ENCODE measurements around the gene RAB34. TPM values are rescaled to one million over a fixed set of nuclear protein-coding genes. Genes with fewer than 3 reads are reported as not detected.

The RAB34 gene
- total and polyA plus RNA-seq, 4 donors, result 107 to 303 (median 124) TPM

GRCh38 chr17:28718333-28719020 lies 809 bp upstream of the RAB34 start:
- WGBS, 2 donors, result 13 to 16% methylated on average over 18 of the region's 18 CpGs
- peak overlapping the region; percentile 11 to 81 for H3K4me3 ChIP-seq (ENCODE audit: low read length in 2 of 2)
- H3K36me3 ChIP-seq (ENCODE audit: control insufficient read depth in 1 of 2, insufficient read depth in 2 of 2, low read length in 1 of 2), result peaks cover 0 to 7% of the 10 kb centered on the region in 2 donors
- no peak for ATAC-seq (ENCODE audit: low FRiP score)
- peaks cover 0 to 6% of the 10 kb centered on the region in 2 donors for H3K4me1 ChIP-seq (ENCODE audit: control insufficient read depth in 1 of 2, insufficient read depth in 2 of 2, low read length in 2 of 2)
- no peaks in the 10 kb centered on the region for H3K9me3 ChIP-seq (ENCODE audit: control insufficient read depth, low read length)
- H3K27me3 ChIP-seq (ENCODE audit: control insufficient read depth in 1 of 2, insufficient read depth in 2 of 2, low read length in 1 of 2), result no peaks in the 10 kb centered on the region
- intact Hi-C loops (cut with DNase I), result no loop called here
- no peak for DNase-seq
- H3K27ac ChIP-seq (ENCODE audit: low read depth in 1 of 2, low read length in 2 of 2), result peak overlapping the region; percentile 77 to 87

DNA sequence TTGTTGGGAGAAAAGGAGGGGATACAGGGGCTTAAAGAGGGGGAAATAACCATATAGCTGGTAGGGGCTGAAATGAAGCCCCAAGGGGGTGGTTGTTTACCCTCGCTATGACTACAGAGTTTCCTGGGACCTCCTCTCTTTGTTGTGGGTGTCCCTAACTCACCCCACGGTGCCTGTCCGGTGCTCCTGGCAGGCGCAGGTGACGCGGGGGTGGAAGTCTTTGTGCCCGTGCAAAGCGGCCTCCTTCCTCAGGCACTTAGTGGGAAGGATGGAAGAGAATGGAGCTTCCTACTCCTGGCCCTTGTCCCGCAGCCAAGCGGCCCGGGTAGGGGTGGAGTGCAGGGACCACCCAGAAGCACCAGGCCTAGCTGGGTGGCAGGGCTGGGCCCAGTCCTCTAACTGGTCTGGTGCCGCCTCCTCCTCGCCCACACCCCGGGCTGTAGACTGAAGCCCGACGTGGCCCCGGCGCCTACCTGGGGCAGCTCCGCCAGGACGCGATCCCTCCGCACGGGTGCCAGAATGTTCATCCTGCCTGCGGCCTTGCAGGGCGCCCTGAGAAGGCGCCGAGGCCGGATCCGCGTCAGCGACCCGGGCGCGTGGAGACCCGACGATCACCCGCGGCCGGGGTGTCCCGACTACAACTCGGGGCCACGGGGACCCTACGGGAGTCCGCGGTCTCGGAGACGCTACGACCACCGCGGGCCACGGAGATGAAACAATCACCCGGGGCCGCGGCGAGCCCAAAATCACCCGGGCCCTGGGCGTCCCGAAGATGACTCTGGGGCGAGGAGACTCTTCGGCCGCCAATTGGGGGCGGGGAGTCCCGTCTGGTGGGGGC lies 709 bp downstream of the RAB34 start:
- H3K27me3 ChIP-seq (ENCODE audit: control insufficient read depth in 1 of 2, insufficient read depth in 2 of 2, low read length in 1 of 2), result no peaks in the 10 kb centered on the region
- peak overlapping the region; percentile 79 to 81 for H3K4me3 ChIP-seq (ENCODE audit: low read length in 2 of 2)
- DNase-seq (peak; percentile 74 to 85), ATAC-seq (ENCODE audit: low FRiP score) (no peak)
- 1 to 4% methylated on average over 63 of the region's 63 CpGs for WGBS, 2 donors
- intact Hi-C loops (cut with DNase I), result no loop called here
- peaks cover 0 to 2% of the 10 kb centered on the region in 2 donors for H3K36me3 ChIP-seq (ENCODE audit: control insufficient read depth in 1 of 2, insufficient read depth in 2 of 2, low read length in 1 of 2)
- peak overlapping the region; percentile 77 to 87 for H3K27ac ChIP-seq (ENCODE audit: low read depth in 1 of 2, low read length in 2 of 2)
- peaks cover 0 to 6% of the 10 kb centered on the region in 2 donors for H3K4me1 ChIP-seq (ENCODE audit: control insufficient read depth in 1 of 2, insufficient read depth in 2 of 2, low read length in 2 of 2)
- H3K9me3 ChIP-seq (ENCODE audit: control insufficient read depth, low read length), result no peaks in the 10 kb centered on the region

DNA sequence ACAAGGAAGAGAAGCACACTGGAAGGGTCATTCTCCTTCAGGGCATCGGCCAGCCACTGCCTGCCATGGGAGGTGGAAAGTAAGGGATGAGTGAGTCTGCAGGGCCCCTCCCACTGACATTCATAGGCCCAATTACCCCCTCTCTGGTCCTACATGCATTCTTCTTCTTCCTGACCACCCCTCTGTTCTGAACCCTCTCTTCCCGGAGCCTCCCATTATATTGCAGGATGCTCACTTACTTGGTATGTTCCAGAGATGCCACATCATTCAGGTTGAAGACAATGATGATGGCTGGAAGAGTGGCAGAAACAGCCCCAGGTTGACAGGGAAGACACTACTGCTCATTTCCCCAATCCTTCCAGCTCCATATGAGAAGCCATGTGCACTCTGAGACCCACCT lies 2.5 kb downstream of the RAB34 start:
- DNase-seq (no peak), ATAC-seq (ENCODE audit: low FRiP score) (no peak)
- intact Hi-C loops (cut with DNase I), result no loop called here
- WGBS, 2 donors, result 87 to 88% methylated on average over 2 of the region's 2 CpGs
- Histone ChIP-seq H3K4me1 (ENCODE audit: control insufficient read depth in 1 of 2, insufficient read depth in 2 of 2, low read length in 2 of 2) (no peaks in the 10 kb centered on the region), H3K27ac (ENCODE audit: low read depth in 1 of 2, low read length in 2 of 2) (no peak overlapping the region), H3K27me3 (ENCODE audit: control insufficient read depth in 1 of 2, insufficient read depth in 2 of 2, low read length in 1 of 2) (no peaks in the 10 kb centered on the region), H3K4me3 (ENCODE audit: low read length in 2 of 2) (no peak overlapping the region), H3K9me3 (ENCODE audit: control insufficient read depth, low read length) (no peaks in the 10 kb centered on the region), H3K36me3 (ENCODE audit: control insufficient read depth in 1 of 2, insufficient read depth in 2 of 2, low read length in 1 of 2) (peaks cover 0 to 2% of the 10 kb centered on the region in 2 donors)

GRCh38 chr17:28714281-28714680 lies 3.4 kb downstream of the RAB34 start:
- Histone ChIP-seq H3K27me3 (ENCODE audit: control insufficient read depth in 1 of 2, insufficient read depth in 2 of 2, low read length in 1 of 2) (no peaks in the 10 kb centered on the region), H3K9me3 (ENCODE audit: control insufficient read depth, low read length) (no peaks in the 10 kb centered on the region), H3K4me1 (ENCODE audit: control insufficient read depth in 1 of 2, insufficient read depth in 2 of 2, low read length in 2 of 2) (no peaks in the 10 kb centered on the region), H3K4me3 (ENCODE audit: low read length in 2 of 2) (no peak overlapping the region), H3K27ac (ENCODE audit: low read depth in 1 of 2, low read length in 2 of 2) (no peak overlapping the region), H3K36me3 (ENCODE audit: control insufficient read depth in 1 of 2, insufficient read depth in 2 of 2, low read length in 1 of 2) (peaks cover 0 to 2% of the 10 kb centered on the region in 2 donors)
- 91 to 92% methylated on average over 3 of the region's 3 CpGs for WGBS, 2 donors
- DNase-seq (no peak), ATAC-seq (ENCODE audit: low FRiP score) (no peak)
- intact Hi-C loops (cut with DNase I), result loop anchor here in 1 of 2 donors (5.0 kb wide), 1 partner anchor 52 kb away; the partner anchor contains the start of genes SDF2 and SUPT6H

DNA sequence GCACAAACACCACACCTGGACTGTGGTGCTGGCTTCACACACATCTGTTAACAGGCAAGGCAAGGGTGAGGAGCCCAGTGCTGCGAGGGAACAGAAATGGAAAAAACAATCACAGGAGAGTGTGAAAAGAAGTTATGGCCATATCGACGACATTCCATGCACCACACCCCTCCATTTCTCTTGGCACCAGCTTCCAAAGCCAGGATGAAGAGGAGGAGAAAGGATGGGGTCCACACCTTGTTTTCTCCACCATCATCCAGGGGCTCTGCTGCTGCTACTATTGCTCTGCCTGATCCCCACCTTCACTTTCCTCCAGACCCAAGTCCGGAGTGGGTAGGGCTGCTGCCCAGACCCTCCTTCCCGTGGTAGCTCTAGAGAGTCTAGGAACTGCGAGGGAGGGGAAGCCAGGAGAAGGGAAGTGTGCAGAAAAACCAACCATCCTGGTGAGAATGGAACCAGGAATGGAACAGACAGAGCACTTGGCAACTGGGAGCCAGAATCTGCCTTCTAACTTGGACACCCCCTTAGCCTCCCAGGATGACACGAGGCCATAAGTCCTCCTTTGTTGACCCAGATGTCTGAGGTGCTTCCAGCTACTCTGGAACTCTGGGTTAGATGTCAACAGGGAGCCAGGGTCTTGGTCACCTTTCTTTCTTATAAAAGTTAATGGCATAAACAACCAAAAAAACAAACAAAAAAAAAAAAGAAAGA lies 4.8 kb downstream of the RAB34 start:
- 70% methylated on average over 7 of the region's 7 CpGs for WGBS, 2 donors
- intact Hi-C loops (cut with DNase I), result loop anchor here in 1 of 2 donors (5.0 kb wide), 1 partner anchor 51 kb away; the partner anchor contains the start of genes SDF2 and SUPT6H
- no peaks in the 10 kb centered on the region for H3K9me3 ChIP-seq (ENCODE audit: control insufficient read depth, low read length)
- no peaks in the 10 kb centered on the region for H3K4me1 ChIP-seq (ENCODE audit: control insufficient read depth in 1 of 2, insufficient read depth in 2 of 2, low read length in 2 of 2)
- DNase-seq, result peak in 1 of 2 donors; percentile 18
- no peaks in the 10 kb centered on the region for H3K27me3 ChIP-seq (ENCODE audit: control insufficient read depth in 1 of 2, insufficient read depth in 2 of 2, low read length in 1 of 2)
- ATAC-seq (ENCODE audit: low FRiP score), result no peak
- H3K4me3 ChIP-seq (ENCODE audit: low read length in 2 of 2), result no peak overlapping the region
- peaks cover 0 to 2% of the 10 kb centered on the region in 2 donors for H3K36me3 ChIP-seq (ENCODE audit: control insufficient read depth in 1 of 2, insufficient read depth in 2 of 2, low read length in 1 of 2)
- H3K27ac ChIP-seq (ENCODE audit: low read depth in 1 of 2, low read length in 2 of 2), result no peak overlapping the region

- DNase-seq (peak; percentile 78 to 84), ATAC-seq (ENCODE audit: low FRiP score) (peak; percentile 10)
- 45 to 47% methylated on average over 34 of the region's 34 CpGs for WGBS, 2 donors
- no peak overlapping the region for H3K27ac ChIP-seq (ENCODE audit: low read depth in 1 of 2, low read length in 2 of 2)
- intact Hi-C loops (cut with DNase I), result loop anchor here in 1 of 2 donors (5.0 kb wide), 1 partner anchor 50 kb away; the partner anchor contains the start of genes SDF2 and SUPT6H
- peaks cover 0 to 2% of the 10 kb centered on the region in 2 donors for H3K36me3 ChIP-seq (ENCODE audit: control insufficient read depth in 1 of 2, insufficient read depth in 2 of 2, low read length in 1 of 2)
- no peaks in the 10 kb centered on the region for H3K9me3 ChIP-seq (ENCODE audit: control insufficient read depth, low read length)
- no peaks in the 10 kb centered on the region for H3K27me3 ChIP-seq (ENCODE audit: control insufficient read depth in 1 of 2, insufficient read depth in 2 of 2, low read length in 1 of 2)
- no peak overlapping the region for H3K4me3 ChIP-seq (ENCODE audit: low read length in 2 of 2)
- H3K4me1 ChIP-seq (ENCODE audit: control insufficient read depth in 1 of 2, insufficient read depth in 2 of 2, low read length in 2 of 2), result no peaks in the 10 kb centered on the region
Observed at GRCh38 chr17:28712032-28712704, 5.5 kb downstream of the RAB34 start.

GRCh38 chr17:28711723-28712031 lies 6.0 kb downstream of the RAB34 start, which contains the start of gene PROCA1:
PROCA1 (minus strand) TSS chr17:28711888; CDS start chr17:28711660, 228 bp downstream.
- ATAC-seq (ENCODE audit: low FRiP score) (peak; percentile 53), DNase-seq (no peak)
- Histone ChIP-seq H3K27ac (ENCODE audit: low read depth in 1 of 2, low read length in 2 of 2) (peak within 1 kb of the TSS in 1 of 2 donors; percentile 75), H3K36me3 (ENCODE audit: control insufficient read depth in 1 of 2, insufficient read depth in 2 of 2, low read length in 1 of 2) (peaks cover 0 to 2% of the 10 kb centered on the region in 2 donors), H3K9me3 (ENCODE audit: control insufficient read depth, low read length) (no peaks in the 10 kb centered on the region), H3K27me3 (ENCODE audit: control insufficient read depth in 1 of 2, insufficient read depth in 2 of 2, low read length in 1 of 2) (no peaks in the 10 kb centered on the region), H3K4me3 (ENCODE audit: low read length in 2 of 2) (peak within 1 kb of the TSS; percentile 1 to 12), H3K4me1 (ENCODE audit: control insufficient read depth in 1 of 2, insufficient read depth in 2 of 2, low read length in 2 of 2) (no peaks in the 10 kb centered on the region)
- 0 to 2% methylated on average over 20 of the region's 20 CpGs for WGBS, 2 donors
- intact Hi-C loops (cut with DNase I), result loop anchor here in 1 of 2 donors (5.0 kb wide), 1 partner anchor 49 kb away; the partner anchor contains the start of genes SDF2 and SUPT6H

Data from aorta (tissue), 5 donors.